SK-N-MC (cell line): ENCODE data around the gene MRPS34.

ENCODE experiments used
- DNase-seq: peaks from one replicate; pipeline ENCODE4 v3.0.0-alpha.2; 2011; ENCODE audit warnings: low read depth, low spot score
- H3K27ac ChIP-seq: fragments of 200-600 bp; sonication (generic); 2 replicates; pipeline ENCODE4 v1.5.1; 2016; ENCODE audit warnings: mixed run types
- H3K36me3 ChIP-seq: fragments of 200-600 bp; sonication (generic); 2 replicates; pipeline ENCODE4 v1.6.1; 2017; ENCODE audit warnings: antibody characterized with exemption, low read length, mixed read lengths; ENCODE audit not compliant: insufficient read depth
- H3K4me3 ChIP-seq: fragments of 200-600 bp; sonication (generic); 2 replicates; pipeline ENCODE4 v1.5.1; 2016
- H3K9ac ChIP-seq: fragments of 200-600 bp; sonication (generic); 2 replicates; pipeline ENCODE4 v1.8.0; 2017; ENCODE audit warnings: mixed run types, mixed read lengths; ENCODE audit not compliant: insufficient read length
- H3K9me3 ChIP-seq: fragments of 200-600 bp; sonication (generic); 2 replicates; pipeline ENCODE4 v1.6.1; 2017; ENCODE audit warnings: low read depth, mild to moderate bottlenecking, antibody characterized with exemption, low read length, moderate library complexity, mixed read lengths
- EZH2 ChIP-seq: fragments of 200-600 bp; sonication (generic); IDR thresholded peaks from one replicate; pipeline ENCODE4 v1.6.1; 2017; ENCODE audit warnings: antibody characterized with exemption
- FOXP2 ChIP-seq: optimal IDR thresholded peaks from 2 replicates; pipeline ENCODE3; 2011; ENCODE audit warnings: mild to moderate bottlenecking, moderate library complexity; ENCODE audit not compliant: insufficient read depth; ENCODE audit errors: extremely low read length, control extremely low read depth
- POLR2AphosphoS5 ChIP-seq: IDR thresholded peaks from 2 replicates; pipeline ENCODE4 v1.6.1; 2012; ENCODE audit warnings: mild to moderate bottlenecking, low read depth, low read length, borderline replicate concordance

Gene MRPS34

DNA sequence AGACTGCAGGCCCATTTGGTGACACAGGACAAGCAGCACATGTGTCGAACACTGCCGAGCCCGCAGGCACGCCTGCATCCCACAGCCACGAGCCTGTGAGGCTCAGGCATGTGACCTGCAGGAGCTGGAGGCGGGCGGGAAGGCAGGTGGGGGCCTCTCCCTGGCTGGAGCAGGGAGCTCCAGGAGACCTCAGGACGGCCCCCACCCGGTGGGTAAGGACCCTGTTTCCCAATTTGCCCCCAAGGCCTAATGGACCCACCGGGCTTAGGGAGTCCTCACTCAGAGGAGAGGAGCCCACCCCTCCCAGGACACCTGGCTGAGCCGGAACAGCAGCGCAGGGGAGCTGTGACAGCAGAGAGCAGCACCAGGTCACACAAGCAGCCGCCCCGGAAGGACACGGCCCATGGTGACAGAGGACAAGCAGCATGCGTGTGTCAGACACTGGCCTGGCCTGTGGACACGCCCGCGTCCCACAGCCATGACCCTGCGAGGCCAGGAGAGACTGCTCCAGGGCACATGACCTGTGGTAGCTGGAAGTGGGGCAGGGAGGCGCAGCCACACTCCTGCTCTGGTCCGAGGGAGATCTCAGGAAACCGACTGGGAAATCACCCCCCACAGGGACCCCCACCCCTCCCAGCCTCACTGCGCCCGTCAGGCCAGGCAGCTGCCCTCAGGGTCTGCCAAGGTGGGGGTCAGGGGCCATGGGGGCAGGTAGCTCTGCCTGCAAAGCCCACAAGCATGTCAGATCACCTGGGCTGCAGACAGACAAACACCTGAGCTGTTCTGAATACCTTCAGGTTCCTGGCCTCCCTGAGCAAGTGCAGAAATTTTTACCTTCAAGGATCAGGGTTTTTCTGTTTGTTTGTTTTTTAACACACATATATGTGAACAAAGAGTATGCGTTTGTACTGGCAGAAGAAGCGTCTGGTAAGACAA, 7.1 kb upstream of the MRPS34 start:
- no peak overlapping the region for H3K9ac ChIP-seq
- no peaks in the 10 kb centered on the region for H3K9me3 ChIP-seq
- no peak overlapping the region for H3K27ac ChIP-seq
- TF ChIP-seq FOXP2 (no peak), POLR2AphosphoS5 (peak; percentile 61)
- H3K36me3 ChIP-seq: no peaks in the 10 kb centered on the region; the same call in 1 of the 2 replicates
- H3K4me3 ChIP-seq: no peak overlapping the region
- DNase-seq: no peak

DNA sequence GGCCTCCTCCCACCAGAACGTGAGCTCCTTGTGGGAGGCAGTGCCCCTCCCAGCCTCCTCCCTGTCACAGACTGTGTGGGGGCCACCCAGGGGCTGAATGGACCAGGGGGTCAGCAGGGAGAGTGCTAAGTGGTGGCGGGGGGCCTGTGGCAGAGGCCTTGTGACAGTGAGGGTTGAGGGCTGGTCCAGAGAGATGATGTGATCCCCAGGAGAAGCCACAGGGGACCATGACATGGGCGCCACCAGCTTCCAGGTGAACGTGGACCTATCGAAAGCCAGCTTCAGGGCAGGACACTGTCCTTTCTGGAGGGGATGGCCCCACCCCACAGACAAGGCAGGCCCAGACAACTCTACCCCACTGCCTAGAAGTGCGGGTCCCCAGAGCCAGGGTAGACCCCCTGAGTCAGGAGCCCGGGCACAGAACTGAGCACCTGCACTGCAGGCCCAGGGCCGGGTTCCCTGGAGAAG, 6.3 kb upstream of the MRPS34 start:
- Histone ChIP-seq H3K36me3 (no peaks in the 10 kb centered on the region; the same call in 1 of the 2 replicates), H3K9ac (no peak overlapping the region), H3K27ac (no peak overlapping the region), H3K4me3 (no peak overlapping the region), H3K9me3 (no peaks in the 10 kb centered on the region)
- DNase-seq: no peak
- TF ChIP-seq EZH2: no peak
- no peak for TF ChIP-seq FOXP2
- no peak for TF ChIP-seq POLR2AphosphoS5

DNA sequence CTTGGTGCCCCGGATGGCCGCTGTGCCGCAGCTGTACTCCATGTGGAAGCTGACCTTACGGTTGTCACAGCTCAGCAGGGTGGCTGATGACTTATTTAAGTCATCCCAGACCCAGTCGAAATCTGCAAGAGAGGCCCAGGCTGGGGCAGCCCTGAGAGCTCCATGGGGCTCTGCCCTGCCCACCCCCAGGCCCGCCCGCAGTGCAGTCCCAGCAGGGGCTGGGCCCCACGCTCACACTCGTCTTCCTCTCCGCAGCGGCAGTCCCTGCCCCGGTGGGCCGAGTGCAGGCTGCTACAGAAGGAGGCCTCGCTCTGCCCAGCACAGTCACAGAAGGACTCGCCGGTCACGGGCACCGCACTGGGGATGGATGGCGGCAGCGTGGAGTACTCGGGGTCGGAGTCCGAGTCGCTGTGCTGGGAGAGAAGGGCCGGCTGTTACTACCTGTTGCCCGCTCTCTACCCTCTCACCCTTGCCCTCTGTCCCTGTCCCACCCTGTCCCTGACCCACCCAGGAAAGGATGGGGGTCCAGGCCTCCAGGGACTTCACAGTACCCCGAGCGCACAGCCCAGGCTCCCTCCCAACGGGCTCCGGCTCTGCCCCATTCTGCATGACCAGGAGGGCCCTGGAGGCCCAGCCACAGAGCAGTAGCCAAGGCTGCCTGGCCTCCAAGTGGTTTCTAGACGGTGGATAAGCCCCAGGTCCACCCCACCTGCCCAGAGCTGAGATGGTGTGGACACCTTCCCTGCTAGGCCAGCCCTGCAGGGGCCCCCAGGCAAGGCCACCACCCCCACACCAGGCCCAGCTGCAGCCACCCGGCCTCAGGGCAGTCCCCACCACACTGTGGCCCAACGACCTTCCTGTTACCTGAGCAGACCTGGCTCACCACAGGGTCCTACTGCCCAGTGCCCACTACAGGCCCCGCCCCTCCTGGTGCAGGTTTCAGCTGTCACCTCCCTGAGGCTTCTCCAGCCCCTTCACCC, 5.6 kb upstream of the MRPS34 start:
- Histone ChIP-seq H3K4me3 (no peak overlapping the region), H3K9ac (no peak overlapping the region), H3K36me3 (no peaks in the 10 kb centered on the region; the same call in 1 of the 2 replicates), H3K9me3 (no peaks in the 10 kb centered on the region), H3K27ac (no peak overlapping the region)
- TF ChIP-seq POLR2AphosphoS5 (no peak; the same call in 1 of the 2 replicates), EZH2 (no peak), FOXP2 (no peak)
- DNase-seq: no peak

DNA sequence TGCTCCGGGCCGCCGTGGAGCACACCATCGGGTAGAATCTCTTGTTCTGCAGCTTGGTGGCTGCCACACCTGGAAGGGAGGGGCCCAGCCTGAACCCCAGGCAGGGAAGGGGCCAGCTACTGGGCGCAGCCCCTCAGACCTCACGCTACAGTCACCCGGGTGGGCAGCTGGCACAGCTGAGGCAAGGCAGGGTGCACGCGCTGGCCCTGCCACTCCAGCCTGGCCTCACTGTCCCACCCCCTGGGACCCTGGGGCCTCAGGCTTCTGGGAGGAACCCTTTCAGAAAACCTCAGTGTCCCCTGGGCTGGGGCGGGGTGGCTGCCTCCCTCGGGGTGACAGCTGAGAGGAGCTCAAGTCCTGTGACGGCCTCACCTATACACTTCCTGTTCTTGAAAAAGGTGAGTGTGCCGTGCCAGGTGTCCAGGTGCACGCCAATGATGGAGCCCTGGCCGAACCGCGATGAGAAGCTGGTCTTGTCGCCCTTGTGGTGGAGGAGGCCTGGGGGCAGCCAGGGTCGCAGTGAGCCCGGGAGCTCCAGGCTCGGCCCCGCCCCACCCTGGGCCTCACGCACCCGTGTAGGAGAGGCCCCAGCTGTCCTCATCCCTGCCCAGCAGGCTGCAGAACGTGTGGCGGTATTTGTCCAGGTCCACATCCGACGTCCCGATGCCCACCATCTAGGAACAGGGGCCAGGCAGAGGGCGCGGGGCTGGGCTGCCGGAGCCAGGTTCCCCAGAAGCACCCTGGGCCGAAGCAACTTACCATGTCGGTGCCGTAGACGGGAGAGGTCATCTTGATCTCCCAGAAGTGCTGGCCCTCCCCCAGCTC, 4.7 kb upstream of the MRPS34 start:
- Histone ChIP-seq H3K27ac (no peak overlapping the region), H3K36me3 (no peaks in the 10 kb centered on the region; the same call in 1 of the 2 replicates), H3K4me3 (no peak overlapping the region), H3K9ac (no peak overlapping the region), H3K9me3 (no peaks in the 10 kb centered on the region)
- DNase-seq: no peak
- TF ChIP-seq EZH2 (no peak), FOXP2 (no peak), POLR2AphosphoS5 (peak; percentile 35)

DNA sequence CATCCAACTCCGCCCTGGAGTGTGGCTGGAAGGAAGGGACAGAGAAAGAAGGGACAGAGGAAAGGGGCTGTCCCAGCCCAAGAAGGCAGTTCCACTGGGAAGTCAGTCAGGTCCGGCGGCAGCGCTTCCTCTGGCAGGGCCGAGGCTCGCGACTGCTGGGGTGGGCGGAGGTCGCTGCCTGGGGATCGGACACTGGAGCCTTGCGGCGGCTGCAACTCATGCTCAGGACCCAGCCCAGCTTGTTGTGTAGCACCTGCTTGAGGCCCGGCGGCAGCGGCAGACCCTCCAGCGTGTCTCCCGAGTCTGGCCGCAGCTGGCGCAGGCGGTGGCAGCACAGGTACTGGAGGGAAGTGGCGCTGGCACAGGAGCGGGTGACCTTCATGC, 4.0 kb upstream of the MRPS34 start:
- DNase-seq: no peak
- Histone ChIP-seq H3K27ac (no peak overlapping the region), H3K9me3 (no peaks in the 10 kb centered on the region), H3K36me3 (no peaks in the 10 kb centered on the region; the same call in 1 of the 2 replicates), H3K9ac (no peak overlapping the region), H3K4me3 (no peak overlapping the region)
- no peak for TF ChIP-seq EZH2
- TF ChIP-seq POLR2AphosphoS5: no peak
- no peak for TF ChIP-seq FOXP2

DNA sequence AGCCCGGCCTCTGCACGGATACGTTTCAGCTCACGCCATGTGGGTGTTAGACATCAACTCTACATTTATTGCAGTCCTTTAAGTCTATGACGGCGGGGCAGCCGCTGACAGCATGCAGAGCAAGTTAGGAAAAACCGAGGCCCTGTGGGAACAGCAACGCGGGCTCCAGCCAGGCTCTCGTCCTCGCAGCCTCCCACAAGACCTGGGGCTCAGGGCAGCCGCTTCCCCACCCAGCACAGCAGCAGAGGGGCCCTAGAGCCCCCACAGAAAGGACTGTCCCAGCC, 3.7 kb upstream of the MRPS34 start:
- DNase-seq: no peak
- no peak overlapping the region for H3K4me3 ChIP-seq
- TF ChIP-seq FOXP2: no peak
- peak; percentile 1; the same call in 1 of the 2 replicates for TF ChIP-seq POLR2AphosphoS5
- TF ChIP-seq EZH2: no peak
- H3K36me3 ChIP-seq: no peaks in the 10 kb centered on the region; the same call in 1 of the 2 replicates
- H3K9ac ChIP-seq: no peak overlapping the region
- H3K27ac ChIP-seq: no peak overlapping the region
- H3K9me3 ChIP-seq: no peaks in the 10 kb centered on the region

DNA sequence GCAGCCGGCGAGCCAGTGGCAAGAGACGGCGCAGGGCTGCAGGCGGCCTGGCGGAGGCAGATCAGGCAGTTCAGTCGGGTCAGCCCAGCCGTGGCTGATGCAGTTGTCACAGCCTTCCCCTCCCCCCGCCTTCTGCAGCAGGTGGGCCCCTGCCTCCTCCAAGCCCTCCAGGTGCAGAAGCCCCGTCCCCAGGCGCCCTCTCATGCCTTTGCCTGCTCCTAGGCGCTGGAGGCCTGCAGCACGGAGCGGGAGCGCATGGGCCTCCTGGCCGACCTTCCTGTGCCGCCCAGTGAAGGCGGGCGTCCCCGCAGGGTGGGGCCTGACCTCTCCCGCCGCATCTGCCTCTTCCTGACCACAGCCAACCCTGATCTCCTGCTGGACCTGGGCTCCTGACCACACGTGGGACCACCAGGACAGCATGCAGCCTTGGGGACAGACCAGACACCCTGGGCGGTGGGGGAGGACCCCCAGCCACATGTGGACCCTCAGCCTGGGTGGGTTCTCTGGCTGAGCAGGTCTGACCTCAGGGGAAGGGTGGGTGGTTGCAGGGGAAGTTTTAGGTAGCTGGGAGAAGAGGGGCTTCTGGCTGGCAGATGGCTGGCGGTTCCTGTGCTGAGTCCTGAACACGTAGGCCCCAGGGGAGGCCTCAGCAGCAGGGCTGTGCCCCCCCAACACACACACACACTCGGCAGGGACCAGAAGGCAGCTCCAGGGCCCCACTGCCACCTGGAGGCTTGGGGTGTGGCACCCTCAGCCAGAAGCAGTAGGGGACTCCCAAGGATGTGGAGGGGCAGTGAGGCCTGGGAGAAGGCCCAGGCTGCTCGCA, 3.1 kb upstream of the MRPS34 start:
- Histone ChIP-seq H3K27ac (no peak overlapping the region), H3K9me3 (no peaks in the 10 kb centered on the region), H3K36me3 (no peaks in the 10 kb centered on the region; the same call in 1 of the 2 replicates), H3K9ac (no peak overlapping the region), H3K4me3 (no peak overlapping the region)
- no peak for TF ChIP-seq EZH2
- TF ChIP-seq POLR2AphosphoS5: no peak; the same call in 1 of the 2 replicates
- TF ChIP-seq FOXP2: no peak
- DNase-seq: no peak
